Activated CD8-positive, alpha-beta memory T cell treated with anti-CD3 and anti-CD28 coated beads, Interleukin-2, amount 50 U/mL, for 48 hours (primary cell): ENCODE data around the gene ZNF787.
"Not testable (repeated sequence)": the region's sequence is repeated elsewhere in the genome, so short reads cannot be mapped to it uniquely, and the experiment has no call there.

Experiments used
- DNase-seq: peaks from one replicate; pipeline ENCODE4 v3.0.0-alpha.2; 2020

ZNF787 gene

DNA sequence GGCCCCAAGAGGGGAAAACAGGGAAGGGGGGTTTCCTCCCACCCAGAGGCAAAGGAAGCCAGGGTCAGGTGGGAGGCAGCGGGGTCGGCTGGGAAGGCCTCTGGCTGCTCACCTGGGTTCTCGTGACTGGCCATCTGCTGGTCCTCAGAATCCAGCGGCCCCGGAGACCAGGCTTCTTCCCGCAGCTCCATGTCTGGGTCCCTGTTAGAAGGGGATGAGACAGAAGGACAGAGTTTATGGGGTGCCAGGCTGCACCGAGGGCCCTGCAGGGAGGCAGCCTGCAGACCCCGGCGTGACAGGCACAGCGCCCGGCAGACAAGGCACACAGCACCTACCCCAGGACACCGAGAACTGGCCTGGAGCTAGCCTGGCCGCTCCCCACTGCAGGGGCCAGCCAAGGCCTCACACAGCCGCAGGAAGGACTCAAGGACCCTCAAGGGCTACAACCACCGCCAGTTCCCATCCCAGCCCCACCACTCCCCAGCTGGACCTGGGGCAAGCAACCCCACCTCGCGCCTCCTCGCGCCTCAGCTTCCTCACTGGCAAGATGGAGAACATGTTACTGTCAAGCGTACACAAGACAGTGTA is 18.0 kb downstream of the ZNF787 start:
- DNase-seq, result no peak

GRCh38 chr19:56101746-56102535 is 19.2 kb downstream of the ZNF787 start:
- DNase-seq, result no peak

DNA sequence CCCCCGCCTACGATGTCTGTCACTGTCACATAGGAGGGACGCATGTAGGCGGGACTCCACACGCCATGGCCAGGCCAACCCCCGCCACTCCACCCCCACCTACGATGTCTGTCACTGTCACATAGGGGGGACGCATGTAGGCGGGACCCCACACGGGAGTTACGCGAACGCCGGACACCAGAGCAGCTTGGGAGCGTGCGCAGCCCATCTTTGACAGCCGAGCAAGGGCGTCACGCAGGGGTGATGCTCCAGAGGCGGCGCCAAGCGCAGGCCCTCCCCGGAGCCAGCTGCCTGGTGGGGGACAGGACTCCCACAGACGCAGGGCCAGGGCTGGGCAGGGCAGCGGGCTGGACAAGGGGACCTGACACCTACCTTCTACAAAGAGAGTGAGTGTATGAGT is 20.0 kb downstream of the ZNF787 start:
- no peak for DNase-seq

- no peak for DNase-seq
These were observed 21.2 kb downstream of the ZNF787 start for GRCh38 chr19:56099638-56100539.

DNA sequence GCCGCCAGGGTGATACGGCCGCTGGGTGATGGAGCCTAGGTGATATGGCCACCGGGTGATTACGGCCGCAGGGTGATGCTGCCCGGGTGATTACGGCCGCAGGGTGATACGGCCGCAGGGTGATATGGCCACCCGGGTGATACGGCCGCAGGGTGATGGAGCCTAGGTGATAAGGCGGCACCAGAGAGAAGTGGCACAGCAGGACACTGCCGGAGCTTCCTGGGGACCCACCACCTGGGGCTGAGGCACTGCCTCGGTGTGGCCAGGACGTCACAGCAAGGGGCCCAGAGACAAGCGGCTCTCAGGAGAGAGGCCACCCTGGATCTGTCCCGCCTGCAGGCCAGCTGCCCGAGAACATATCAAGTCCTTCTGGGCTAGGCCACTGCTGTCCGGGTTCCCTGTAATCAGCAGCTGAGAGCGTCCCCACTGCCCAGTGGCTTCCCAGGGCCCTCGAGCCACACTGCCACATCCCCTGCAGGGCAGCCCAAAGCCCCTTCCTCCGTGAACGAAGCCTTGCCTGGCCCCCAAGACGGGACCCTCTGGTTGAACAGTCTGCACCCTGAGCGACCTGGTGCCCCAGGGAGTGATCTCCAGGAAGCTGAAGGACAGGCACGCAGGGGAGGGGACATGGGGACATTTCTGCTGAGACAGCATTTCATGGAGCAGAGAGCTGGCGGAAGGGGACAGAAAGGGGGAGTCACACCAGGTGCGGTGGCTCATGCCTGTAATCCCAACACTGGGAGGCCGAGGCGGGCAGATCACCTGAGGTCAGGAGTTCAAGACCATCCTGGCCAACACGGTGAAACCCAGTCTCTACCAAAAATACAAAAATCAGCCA is 22.1 kb downstream of the ZNF787 start:
- DNase-seq, result no peak

DNA sequence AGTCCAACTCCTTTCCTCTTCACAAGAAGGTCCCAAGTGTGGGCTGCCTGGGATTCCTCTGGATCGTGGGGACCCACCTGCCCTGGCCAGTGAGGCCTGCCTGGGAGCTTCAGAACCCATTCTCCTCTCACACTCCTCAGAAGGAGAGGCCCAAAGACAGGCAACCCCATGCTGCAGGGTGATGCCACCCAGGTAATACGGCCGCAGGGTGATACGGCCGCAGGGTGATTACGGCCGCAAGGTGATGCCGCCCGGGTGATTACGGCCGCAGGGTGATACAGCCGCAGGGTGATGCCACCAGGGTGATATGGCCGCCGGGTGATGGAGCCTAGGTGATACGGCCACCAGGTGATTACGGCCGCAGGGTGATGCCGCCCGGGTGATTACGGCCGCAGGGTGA is 22.9 kb downstream of the ZNF787 start:
- DNase-seq, result not testable (repeated sequence)

DNA sequence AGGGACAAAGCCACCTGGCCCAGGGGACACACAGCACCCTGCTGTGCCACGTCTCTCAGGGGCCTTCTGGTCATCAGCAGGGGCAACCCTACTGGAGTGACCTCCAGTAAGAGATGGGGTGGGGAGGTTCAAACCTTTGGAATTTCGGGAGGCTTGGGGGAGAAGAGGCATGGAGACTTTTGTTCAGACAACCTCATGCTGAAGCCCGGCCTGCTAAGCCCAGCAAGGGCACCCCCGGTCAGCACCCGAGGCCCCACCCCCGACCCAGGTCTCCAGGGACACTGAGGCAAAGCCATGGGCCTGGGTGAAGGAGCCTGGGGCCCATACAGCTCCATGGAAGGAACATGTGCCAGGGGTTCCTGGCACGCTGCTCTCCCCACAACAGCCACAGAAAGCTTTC is 23.3 kb downstream of the ZNF787 start:
- DNase-seq, result no peak

DNA sequence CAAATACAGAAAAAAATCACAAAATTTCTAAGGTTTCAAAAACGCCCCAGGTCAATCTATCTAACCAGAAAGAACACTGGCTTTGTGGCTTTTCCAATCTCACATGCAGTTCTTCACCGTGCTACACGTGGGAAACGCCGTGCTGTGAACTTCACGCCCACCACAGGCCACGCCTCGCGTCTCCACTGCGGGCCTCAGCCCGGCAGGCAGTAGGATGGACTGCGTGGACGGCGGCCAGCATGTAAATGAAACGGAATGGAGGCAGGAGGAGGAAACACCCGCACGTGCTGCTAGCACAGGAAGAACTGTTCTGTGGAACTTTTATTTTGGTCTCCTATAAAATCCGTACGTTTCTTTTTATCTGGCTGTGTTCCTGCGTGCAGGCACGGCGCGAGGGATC is 23.8 kb downstream of the ZNF787 start:
- no peak for DNase-seq

DNA sequence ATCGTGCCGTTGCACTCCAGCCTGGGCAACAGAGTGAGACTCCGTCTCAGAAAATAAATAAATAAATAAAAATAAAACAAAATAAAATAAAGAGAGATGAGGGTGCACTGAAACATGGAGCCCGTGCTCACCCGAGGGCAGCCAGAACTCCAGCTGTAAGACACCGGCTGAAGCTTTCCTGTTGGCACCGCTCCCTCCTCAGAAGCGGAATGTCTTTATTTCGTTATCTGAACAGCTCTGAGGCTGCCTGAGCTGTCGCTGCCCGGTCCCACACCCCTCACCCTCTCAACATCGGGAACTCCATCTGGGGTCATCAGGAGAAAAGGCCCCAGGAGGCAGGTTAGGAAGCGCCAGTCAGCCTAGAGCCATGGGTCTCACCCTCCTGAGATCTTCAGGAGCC is 24.4 kb downstream of the ZNF787 start:
- no peak for DNase-seq

DNA sequence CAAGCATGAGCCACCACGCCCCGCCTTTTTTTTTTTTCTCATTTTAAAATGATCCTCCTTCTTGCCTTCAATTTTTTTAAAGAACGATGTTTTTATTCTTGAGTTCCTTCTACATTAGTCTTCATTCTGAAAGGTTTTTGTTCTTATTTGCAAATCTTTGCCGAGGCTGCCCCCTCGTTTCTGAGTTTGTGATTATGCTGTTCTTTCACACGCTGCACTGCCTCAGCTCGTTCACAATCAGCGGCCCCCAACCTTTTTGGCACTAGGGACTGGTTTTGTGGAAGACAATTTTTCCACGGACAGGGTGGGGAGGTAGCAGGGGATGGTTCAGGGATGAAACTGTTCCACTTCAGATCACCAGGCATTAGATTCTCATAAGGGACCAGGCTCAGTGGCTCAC is 26.6 kb downstream of the ZNF787 start:
- no peak for DNase-seq

DNA sequence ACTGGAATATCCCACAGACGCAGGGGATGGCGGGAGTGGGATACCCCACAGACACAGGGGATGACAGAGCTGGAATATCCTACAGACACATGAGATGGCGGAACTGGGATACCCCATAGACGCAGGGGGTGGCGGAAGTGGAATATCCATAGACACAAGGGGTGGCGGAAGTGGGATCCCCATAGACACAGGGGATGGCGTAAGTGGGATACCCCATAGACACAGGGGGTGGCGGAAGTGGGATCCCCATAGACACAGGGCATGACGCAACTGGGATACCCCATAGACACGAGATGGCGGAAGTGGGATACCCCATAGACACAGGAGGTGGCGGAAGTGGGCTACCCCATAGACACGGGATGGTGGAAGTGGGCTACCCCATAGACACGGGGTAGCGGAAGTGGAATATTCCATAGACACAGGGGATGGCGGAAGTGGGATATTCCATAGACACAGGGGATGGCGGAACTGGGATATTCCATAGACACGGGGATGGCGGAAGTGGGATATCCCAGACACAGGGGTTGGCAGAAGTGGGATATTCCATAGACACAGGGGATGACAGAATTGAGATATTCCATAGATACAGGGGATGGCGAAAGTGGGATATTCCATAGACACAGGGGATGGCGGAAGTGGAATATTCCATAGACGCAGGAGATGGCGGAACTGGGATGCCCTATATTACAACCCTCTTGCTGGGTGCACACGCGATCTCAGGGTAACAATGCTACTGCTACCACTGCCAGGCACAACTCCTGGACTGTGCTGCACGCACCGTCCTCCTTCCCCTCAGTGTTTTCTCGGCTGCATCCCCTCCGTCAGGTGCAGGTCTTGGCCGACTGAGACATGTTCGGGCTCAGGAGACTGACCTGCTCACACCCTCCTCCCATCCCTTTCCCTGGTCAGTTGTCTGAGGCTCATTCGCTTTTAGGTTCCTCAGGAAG is 28.1 kb downstream of the ZNF787 start:
- DNase-seq, result no peak

DNA sequence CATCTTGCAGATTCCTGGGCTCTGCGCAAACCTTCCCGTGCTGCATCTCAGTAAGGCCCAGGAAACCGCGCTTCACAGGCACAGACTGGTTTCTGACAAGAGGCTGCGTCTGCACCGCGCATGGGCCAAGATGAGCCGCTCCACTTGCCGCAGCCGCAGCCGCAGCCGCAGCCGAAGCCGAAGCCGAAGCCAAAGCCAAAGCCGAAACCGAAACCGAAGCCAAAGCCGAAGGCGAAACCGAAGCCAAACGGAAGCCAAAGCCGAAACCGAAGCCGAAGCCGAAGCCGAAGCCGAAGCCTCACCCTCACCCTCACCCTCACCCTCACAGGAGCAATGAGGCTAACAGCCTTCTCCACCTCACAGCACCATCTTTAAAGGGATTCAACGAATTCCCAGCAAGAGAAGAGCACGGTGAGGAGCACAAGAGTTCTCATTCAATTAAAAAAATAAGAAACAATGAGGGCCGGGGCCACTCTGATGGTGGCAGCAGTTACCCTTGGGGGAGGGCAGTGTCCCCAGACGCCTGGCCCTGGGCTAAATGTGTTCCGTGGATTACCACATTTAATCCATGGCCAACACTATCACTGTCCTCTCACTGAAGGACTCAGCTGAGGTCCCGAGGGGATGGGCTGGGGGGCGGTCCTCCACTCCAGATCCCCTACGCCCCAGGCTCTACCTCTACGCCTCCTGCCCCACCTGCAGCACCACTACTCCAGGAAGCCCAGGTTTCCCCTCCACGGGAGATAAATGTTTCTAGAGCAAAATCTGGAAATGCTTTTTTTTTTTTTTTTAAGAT is 29.1 kb downstream of the ZNF787 start:
- DNase-seq, result no peak

DNA sequence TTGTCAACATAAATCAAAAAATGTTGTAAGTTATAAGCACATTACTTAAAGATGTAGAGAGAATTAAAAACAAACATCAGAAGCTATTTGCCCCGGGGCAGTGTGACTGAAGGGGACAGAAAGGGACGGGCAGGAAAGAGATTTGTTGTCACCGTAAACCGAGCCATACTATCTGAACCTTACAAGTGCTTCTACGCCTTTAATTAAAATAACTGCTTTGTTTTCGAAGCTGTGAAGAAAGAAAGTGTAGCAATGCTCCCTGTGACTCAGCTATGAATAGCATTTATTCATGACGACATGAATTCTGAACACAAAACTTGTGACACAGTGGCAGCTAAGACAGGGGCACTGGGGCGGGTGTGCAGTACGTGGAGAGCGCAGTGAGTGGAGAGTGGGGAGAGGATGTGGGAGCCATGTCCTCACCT is 30.0 kb downstream of the ZNF787 start:
- DNase-seq, result no peak

GRCh38 chr19:56089344-56089743 is 31.8 kb downstream of the ZNF787 start:
- DNase-seq, result no peak

DNA sequence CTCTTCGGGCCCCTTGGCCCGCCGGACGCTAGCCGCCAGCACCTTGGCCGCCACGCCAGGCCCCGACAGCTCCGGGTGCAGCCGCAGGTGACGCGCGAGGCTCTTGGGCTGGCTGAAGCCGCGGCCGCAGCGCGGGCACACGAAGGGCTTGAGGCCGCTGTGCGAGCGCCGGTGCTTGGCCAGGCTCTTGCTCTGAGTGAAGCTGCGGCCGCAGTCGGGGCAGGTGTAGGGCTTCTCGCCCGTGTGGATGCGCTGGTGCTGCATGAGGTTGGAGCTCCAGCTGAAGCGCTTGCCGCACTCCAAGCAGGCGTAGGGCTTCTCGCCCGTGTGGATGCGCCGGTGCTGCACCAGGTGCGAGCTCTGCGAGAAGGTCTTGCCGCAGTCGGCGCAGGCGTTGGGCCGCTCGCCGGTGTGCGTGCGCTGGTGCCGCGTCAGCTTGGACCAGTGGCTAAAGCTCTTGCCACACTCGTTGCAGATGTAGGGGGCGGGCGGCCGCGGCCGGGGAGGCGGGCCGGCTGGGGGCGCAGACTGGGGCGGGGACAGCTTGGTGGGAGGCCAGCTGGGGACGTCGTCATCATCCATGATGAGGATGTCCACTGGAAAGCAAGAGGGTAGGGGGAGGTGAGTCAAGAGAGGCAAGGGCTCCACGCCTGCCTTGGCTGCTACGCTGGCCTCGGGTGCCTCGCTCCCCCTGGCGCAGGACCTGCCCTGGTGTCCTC is 32.4 kb downstream of the ZNF787 start:
- DNase-seq, result no peak

GRCh38 chr19:56087647-56088496 is 33.2 kb downstream of the ZNF787 start:
- no peak for DNase-seq

- no peak for DNase-seq
These were observed 34.2 kb downstream of the ZNF787 start for GRCh38 chr19:56086671-56087430.

DNA sequence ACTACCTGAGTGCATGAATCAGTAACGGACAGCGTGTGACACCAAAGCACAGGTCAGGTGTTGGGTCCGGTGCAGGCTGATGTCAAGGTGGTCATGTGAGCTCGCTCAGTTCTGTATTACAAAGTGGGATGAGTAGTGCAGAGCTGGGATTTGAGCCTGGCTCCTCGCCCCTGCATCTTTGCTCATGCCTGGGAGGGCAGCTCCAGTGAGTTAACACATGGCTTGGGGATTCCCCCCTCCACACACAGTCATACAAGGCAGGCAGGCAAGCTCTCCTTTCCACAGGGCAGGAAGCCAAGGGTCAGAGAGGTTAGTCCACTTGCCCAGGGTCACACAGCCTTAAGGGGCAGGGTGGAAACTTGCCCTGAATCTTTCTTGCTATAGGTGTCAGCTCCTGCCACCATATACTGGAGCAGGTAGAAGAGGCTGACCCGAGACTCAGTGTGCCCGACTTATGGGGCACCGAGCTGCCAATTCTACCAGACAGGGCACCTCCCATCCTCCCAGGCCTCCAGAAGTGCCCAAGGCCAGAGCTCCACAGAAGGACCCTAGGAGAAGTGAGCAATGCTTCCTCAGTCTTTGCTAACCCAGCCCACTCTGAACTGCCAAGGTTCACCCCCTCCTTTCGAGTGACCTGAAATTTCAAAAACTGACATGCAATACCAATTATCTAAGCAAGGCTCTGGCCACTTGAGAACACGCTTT is 35.4 kb downstream of the ZNF787 start:
- DNase-seq, result no peak
